HUES64 (cell line): ENCODE data around the gene DHX34.

Experiments
- H3K27ac ChIP-seq: 2 replicates; pipeline ENCODE4 v1.7.0; 2013; ENCODE audit warnings: low read depth, low read length, inconsistent platforms
- H3K27me3 ChIP-seq: 2 replicates; pipeline ENCODE4 v1.6.1; 2013; ENCODE audit warnings: mild to moderate bottlenecking, low read length; ENCODE audit not compliant: insufficient read depth
- H3K36me3 ChIP-seq: 2 replicates; pipeline ENCODE4 v1.6.1; 2013; ENCODE audit warnings: mild to moderate bottlenecking, low read length; ENCODE audit not compliant: insufficient read depth
- H3K4me1 ChIP-seq: 2 replicates; pipeline ENCODE4 v1.6.1; 2013; ENCODE audit warnings: mild to moderate bottlenecking, low read length, moderate library complexity; ENCODE audit not compliant: insufficient read depth
- H3K4me3 ChIP-seq: 2 replicates; pipeline ENCODE4 v1.5.1; 2013; ENCODE audit warnings: mild to moderate bottlenecking, low read length, moderate library complexity
- H3K9ac ChIP-seq: 2 replicates; pipeline ENCODE4 v1.6.1; 2013; ENCODE audit warnings: mild to moderate bottlenecking, low read depth, low read length
- H3K9me3 ChIP-seq: 2 replicates; pipeline ENCODE4 v1.6.1; 2013; ENCODE audit warnings: low read depth, low read length; ENCODE audit not compliant: insufficient read depth
- WGBS: fragments of 150-250, 120-280 bp; methylation state at CpG from one replicate; pipeline ENCODE4 v1.1.7; 2013; ENCODE audit warnings: missing lambda C conversion rate; 5-methylcytosine and 5-hydroxymethylcytosine counted together

DHX34 gene

DNA sequence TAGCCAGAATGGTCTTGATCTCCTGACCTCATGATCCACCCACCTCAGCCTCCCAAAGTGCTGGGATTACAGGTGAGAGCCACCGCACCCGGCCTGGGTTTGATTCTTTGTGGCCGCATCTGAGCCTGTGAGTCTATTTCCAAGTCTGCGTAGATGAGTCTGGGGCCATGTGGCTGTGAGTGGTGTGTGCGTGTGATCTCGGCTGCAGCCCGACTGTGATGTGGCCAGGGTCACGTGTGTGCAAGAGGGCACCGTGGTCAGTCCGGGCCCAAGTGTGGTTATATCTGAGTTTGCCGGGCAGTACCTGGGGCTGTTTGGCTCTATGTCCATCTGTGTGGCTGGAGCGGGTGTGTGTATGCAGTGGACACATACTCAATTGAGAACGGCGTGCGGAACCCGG, 64.8 kb downstream of the DHX34 start:
- Histone ChIP-seq H3K4me1 (peaks cover 3% of the 10 kb centered on the region), H3K9me3 (no peaks in the 10 kb centered on the region), H3K27me3 (peaks cover 32% of the 10 kb centered on the region), H3K36me3 (peaks cover 11% of the 10 kb centered on the region; the same call in 1 of the 2 replicates), H3K27ac (no peak overlapping the region), H3K4me3 (no peak overlapping the region), H3K9ac (no peak overlapping the region)
- whole genome bisulfite sequencing, result 94% methylated on average over 16 of the region's 16 CpGs

DNA sequence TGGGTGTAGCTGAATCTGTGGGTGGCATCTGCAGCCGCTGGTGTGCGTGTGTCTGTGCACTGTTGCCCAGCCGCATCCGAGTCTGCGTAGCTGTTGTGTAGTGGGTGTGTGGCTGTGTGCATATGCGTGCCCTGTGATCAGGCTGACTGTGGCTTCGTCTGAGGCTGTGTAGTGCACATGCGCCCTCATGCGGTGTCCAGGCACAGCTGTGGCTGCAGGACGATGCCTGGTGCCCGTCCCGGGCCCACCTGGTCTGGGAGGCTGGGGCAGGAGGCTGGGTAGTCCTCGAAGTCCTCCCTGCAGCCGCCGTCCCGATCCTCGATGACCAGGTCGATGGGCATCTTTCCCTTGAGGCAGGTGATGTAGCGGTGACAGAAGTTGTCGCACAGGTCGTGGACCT, 65.4 kb downstream of the DHX34 start:
- Histone ChIP-seq H3K27ac (no peak overlapping the region), H3K27me3 (peaks cover 36% of the 10 kb centered on the region), H3K4me1 (peaks cover 3% of the 10 kb centered on the region), H3K9ac (no peak overlapping the region), H3K9me3 (no peaks in the 10 kb centered on the region), H3K4me3 (no peak overlapping the region), H3K36me3 (peaks cover 11% of the 10 kb centered on the region; the same call in 1 of the 2 replicates)
- 90% methylated on average over 21 of the region's 21 CpGs for WGBS

DNA sequence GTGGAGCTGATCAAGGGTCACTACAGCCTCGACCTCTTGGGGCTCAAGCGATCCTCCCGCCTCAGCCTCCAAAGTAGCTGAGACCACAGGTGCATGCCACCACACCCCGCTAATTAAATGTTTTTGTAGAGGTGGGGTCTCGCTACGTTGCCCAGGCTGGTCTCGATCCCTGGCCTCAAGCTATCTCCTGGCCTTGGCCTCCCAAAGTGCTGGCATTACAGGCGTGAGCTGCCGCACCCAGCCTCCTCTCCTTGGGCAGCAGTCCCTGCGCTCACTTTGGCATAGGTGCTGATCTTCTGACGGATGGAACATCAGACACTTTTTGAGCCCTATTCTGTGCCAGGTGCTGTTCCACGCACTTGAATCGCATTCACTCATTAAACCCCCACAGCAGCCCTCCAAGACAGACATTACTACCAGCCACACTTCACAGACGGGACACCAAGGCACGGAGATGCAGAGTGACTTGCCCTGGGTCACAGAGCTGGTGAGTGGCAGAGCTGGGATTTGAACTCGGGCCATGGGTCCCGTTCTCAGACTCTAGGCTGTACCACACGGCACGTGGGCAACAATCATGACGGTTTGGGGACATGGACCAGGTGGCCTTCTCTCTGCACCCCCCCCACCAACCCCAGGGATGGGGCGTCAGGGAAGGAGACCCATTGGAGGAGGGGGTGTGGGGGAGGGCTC, 67.0 kb downstream of the DHX34 start:
- Histone ChIP-seq H3K27me3 (peaks cover 52% of the 10 kb centered on the region), H3K4me1 (peaks cover 6% of the 10 kb centered on the region), H3K9ac (no peak overlapping the region), H3K4me3 (no peak overlapping the region), H3K27ac (no peak overlapping the region), H3K36me3 (peaks cover 11% of the 10 kb centered on the region; the same call in 1 of the 2 replicates), H3K9me3 (no peaks in the 10 kb centered on the region)
- 95% methylated on average over 19 of the region's 21 CpGs for WGBS

DNA sequence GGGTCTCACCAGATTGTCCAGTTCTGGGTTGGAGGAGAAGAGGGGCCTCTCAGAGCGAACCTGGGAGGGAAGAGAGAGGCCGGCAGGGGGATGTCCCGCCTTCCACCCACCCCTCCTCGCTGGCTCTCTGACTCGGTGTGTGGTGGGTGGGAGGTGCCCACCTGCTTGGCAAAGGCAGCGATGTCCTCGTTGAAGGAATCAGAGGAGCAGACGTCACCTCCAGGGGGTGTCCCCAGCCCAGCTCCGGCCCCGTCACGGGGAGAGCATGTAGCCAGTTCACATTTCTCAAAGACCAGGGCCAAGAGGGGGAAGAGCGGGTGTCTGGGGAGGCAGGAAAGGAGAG, 67.5 kb downstream of the DHX34 start:
- Histone ChIP-seq H3K9ac (no peak overlapping the region), H3K4me3 (peak overlapping the region; percentile 61; the same call in 1 of the 2 replicates), H3K4me1 (peaks cover 10% of the 10 kb centered on the region), H3K27me3 (peaks cover 57% of the 10 kb centered on the region), H3K36me3 (peaks cover 11% of the 10 kb centered on the region; the same call in 1 of the 2 replicates), H3K27ac (no peak overlapping the region), H3K9me3 (no peaks in the 10 kb centered on the region)
- WGBS, result 73% methylated on average over 12 of the region's 12 CpGs

DNA sequence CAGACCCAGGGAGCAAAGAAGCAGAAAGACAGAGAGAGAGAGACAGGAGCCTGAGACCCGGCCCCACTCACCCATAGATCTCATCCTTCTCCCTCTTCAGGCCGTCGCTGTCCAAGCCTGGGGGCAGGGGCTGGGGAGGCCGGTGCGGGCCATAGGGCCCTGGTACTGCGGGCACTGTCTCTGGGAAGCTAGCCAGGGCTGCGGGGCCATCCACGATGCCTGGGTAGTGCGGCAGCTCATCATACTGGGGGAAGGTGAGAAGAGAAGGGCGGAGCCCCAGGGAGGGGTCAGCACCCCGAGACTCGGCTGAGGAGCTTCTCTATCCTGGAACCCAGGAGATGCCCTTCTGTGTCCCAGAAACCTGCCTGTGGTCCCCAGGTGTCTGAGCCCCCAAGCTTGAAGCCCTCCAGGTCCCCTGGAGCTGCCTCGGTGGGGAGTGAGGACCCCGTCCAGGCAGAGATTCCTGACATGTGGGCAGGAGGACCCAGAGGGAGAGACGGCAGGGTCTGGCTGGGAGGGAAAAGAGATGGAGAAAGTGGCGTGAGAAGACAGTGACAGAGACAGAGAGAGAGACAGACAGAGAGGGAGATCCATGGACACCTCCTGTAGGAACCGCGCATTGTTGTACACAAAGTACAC, 68.1 kb downstream of the DHX34 start:
- H3K4me1 ChIP-seq, result peaks cover 14% of the 10 kb centered on the region
- no peak overlapping the region for H3K9ac ChIP-seq
- no peak overlapping the region for H3K27ac ChIP-seq
- peaks cover 11% of the 10 kb centered on the region; the same call in 1 of the 2 replicates for H3K36me3 ChIP-seq
- no peaks in the 10 kb centered on the region for H3K9me3 ChIP-seq
- peak overlapping the region; percentile 61 for H3K4me3 ChIP-seq
- WGBS, result 34% methylated on average over 18 of the region's 18 CpGs
- peaks cover 64% of the 10 kb centered on the region for H3K27me3 ChIP-seq

DNA sequence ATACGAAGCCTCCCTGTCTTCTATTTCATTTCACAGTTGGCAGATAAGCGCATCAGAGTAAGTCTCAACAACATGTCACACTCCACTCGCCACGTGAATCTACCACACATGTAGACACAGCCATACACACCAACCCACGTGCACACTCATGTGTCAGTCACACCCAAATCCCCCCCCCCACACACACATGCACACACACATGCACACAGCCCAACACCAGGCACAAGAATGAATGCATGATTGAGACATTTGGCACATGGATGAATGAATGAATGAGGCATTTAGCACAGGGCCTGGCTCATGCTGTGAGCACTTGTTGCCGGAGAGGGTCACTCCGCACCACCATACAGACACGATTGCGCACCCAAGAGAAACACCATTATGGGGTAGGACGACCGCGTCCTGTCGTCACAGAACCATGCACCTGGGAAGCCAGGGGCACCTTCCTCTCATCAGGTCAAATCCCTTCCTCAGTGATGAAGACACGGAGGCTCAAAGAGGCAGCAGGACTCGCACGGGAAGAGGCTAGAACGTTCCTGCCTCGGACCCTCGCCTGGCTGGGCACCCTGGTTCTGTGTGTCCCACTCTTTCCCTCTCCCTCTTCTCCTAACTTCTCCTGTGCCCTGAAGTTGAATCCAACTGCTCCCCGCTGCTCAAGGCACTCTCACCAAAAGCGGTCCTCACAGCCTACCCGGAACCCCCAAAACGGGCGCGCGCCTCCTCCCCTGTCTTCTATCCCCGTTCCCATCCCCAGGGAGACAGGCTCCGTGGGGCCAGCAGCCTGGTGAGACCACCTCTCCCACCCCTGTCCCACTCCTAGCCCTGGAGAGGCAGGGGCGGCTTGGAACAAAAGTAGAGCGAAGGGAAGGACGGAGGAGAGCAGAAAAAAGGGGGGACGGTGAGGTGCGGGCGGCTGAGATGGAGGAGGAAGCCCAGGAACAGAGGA, 68.9 kb downstream of the DHX34 start:
- peaks cover 16% of the 10 kb centered on the region for H3K4me1 ChIP-seq
- 5% methylated on average over 34 of the region's 34 CpGs for WGBS
- H3K4me3 ChIP-seq, result peak overlapping the region; percentile 61
- peak overlapping the region; percentile 34; the same call in 1 of the 2 replicates for H3K9ac ChIP-seq
- peaks cover 71% of the 10 kb centered on the region for H3K27me3 ChIP-seq
- H3K27ac ChIP-seq, result no peak overlapping the region
- H3K36me3 ChIP-seq, result peaks cover 11% of the 10 kb centered on the region; the same call in 1 of the 2 replicates
- H3K9me3 ChIP-seq, result no peaks in the 10 kb centered on the region

DNA sequence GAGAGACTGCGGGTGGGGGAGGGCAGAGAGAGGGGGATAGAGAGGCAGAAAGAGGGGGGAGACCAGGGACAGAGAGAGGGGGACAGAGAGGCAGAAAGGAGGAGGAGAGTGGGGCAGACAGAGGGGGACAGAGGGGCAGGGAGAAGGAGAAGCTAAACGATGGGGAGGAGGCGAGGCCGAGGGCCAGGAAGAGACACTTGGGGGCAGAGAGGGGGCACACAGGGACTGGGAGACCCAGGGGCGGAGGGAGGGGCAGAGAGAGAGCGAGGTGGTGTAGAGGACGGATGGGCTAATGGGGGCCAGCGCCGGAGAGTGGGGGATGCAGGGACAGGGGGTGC, 69.5 kb downstream of the DHX34 start:
- Histone ChIP-seq H3K27me3 (peaks cover 78% of the 10 kb centered on the region), H3K36me3 (peaks cover 7% of the 10 kb centered on the region; the same call in 1 of the 2 replicates), H3K9ac (no peak overlapping the region; the same call in 1 of the 2 replicates), H3K4me3 (peak overlapping the region; percentile 61), H3K4me1 (peaks cover 20% of the 10 kb centered on the region), H3K9me3 (no peaks in the 10 kb centered on the region), H3K27ac (no peak overlapping the region)
- WGBS, result 1% methylated on average over 9 of the region's 9 CpGs

DNA sequence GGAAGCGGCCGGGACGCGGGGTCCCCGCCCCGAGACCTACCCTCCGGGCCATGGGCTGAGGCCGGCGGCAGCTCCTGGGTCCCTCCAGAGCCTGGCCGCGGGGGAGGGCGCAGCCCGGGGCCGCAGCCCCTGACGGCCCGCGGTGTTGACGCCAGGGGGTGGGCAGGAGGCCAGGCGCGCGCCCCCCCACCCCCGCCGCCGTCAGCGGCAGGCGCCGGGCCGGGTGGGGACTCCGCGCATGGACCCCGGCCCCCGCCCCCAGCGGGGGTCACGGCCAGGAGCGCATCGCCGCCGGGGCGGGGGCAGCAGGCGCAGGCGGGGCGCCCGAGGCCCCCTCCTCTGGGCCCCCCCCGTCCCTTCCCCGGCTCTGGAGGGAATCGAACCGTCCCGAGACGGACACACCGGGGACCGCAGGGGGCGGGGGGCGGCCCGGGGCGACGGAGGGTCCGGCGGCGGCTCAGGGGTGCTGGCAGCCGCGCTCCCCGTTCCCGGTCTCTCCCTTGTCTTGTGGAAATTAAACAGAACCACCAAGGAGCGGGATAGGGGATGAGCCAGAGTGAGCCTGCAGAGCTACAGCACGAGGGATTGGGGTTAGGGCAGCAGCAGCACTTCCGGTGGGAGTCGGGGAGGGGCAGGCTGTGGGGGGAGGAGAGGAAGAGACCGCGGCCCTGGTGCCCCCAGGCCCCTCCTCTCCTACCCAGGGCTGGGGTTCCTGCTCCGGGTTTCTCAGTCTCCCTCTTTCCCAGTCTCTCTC, 70.1 kb downstream of the DHX34 start, which contains the start of gene MEIS3:
Gene MEIS3 (minus strand): TSS at position 498 of the 754 bp plus-strand sequence. CDS start 446 bp downstream, at position 52.
- peak within 1 kb of the TSS; percentile 61 for H3K4me3 ChIP-seq
- H3K27ac ChIP-seq, result peak within 1 kb of the TSS; percentile 24; the same call in 1 of the 2 replicates
- WGBS, result under 1% methylated on average over 61 of the region's 70 CpGs
- H3K36me3 ChIP-seq, result peaks cover 4% of the 10 kb centered on the region; the same call in 1 of the 2 replicates
- H3K4me1 ChIP-seq, result peaks cover 20% of the 10 kb centered on the region
- H3K9me3 ChIP-seq, result no peaks in the 10 kb centered on the region
- peak within 1 kb of the TSS; percentile 34; the same call in 1 of the 2 replicates for H3K9ac ChIP-seq
- peaks cover 82% of the 10 kb centered on the region for H3K27me3 ChIP-seq

DNA sequence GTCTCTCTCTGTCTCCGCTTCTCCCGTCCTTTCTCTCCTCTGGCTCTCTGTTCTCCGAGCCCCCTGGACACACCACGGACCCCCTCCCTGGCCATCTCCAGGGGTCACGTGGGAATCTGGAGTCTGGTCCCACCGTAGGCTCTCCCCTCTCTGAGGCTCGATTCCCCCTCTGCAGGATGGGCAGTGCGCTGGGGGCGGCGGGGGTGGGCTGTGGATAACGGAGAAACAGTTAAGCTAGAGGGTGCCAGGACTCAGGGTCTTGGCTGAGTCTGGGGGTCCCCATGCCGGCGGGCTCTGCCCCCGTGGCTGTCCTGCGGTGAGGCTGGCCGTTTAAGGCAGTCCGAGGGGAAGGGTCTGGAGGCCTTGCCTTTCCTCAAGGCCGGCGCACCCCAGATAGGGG, 70.7 kb downstream of the DHX34 start:
- Histone ChIP-seq H3K4me3 (peak overlapping the region; percentile 61), H3K27ac (no peak overlapping the region; the same call in 1 of the 2 replicates)
- 2% methylated on average over 17 of the region's 19 CpGs for WGBS

DNA sequence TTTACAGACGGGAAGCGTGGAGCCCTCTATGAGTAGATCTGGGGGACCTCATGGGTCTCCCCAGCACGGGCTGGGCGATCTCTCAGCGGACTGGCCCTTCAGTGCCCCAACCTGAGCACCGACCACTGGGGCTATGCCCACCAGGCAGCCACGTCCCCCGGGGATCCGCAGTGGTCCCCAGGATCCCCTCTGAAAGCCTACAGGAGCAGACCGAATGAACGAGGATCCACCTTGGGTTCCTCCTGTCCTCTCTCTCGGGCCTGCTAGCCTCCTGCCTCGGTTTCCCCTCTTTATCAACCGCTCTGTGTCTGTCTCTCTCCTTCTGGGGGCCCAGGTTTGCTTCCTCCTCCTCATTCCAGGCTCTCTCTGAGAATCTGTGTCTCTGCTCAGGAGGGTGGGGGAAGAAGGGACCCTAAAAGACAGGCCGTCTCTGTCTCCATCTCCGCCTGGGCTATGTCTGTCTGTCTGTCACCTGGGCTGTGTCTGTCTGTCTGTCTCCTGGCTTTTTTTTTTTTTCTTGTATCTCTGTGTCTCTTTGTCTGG, 72.2 kb downstream of the DHX34 start:
- H3K36me3 ChIP-seq, result no peaks in the 10 kb centered on the region
- WGBS, result 21% methylated on average over 16 of the region's 16 CpGs
- peaks cover 81% of the 10 kb centered on the region for H3K27me3 ChIP-seq
- H3K4me3 ChIP-seq, result peak overlapping the region; percentile 61
- H3K9me3 ChIP-seq, result no peaks in the 10 kb centered on the region
- H3K4me1 ChIP-seq, result peaks cover 20% of the 10 kb centered on the region
- no peak overlapping the region for H3K9ac ChIP-seq
- no peak overlapping the region for H3K27ac ChIP-seq

More for the DNA sequence above, 70.7 kb downstream of the DHX34 start:
- H3K36me3 ChIP-seq, result no peaks in the 10 kb centered on the region
- H3K4me1 ChIP-seq, result peaks cover 20% of the 10 kb centered on the region
- no peaks in the 10 kb centered on the region for H3K9me3 ChIP-seq
- H3K27me3 ChIP-seq, result peaks cover 82% of the 10 kb centered on the region
- H3K9ac ChIP-seq, result no peak overlapping the region
